Non-pigmented ciliary epithelial cell (primary cell): ENCODE data around the gene PGLYRP2.

Experiments
- DNase-seq: peaks from one replicate; pipeline ENCODE4 v3.0.0-alpha.2; 2010; ENCODE audit warnings: low read depth

PGLYRP2 gene

GRCh38 chr19:15453906-15454860 lies 25.1 kb downstream of the PGLYRP2 start:
- no peak for DNase-seq

GRCh38 chr19:15453091-15453578 lies 26.2 kb downstream of the PGLYRP2 start:
- no peak for DNase-seq

GRCh38 chr19:15452111-15453047 lies 26.9 kb downstream of the PGLYRP2 start:
- peak; percentile 27 for DNase-seq

GRCh38 chr19:15450528-15450890 lies 28.8 kb downstream of the PGLYRP2 start:
- no peak for DNase-seq

DNA sequence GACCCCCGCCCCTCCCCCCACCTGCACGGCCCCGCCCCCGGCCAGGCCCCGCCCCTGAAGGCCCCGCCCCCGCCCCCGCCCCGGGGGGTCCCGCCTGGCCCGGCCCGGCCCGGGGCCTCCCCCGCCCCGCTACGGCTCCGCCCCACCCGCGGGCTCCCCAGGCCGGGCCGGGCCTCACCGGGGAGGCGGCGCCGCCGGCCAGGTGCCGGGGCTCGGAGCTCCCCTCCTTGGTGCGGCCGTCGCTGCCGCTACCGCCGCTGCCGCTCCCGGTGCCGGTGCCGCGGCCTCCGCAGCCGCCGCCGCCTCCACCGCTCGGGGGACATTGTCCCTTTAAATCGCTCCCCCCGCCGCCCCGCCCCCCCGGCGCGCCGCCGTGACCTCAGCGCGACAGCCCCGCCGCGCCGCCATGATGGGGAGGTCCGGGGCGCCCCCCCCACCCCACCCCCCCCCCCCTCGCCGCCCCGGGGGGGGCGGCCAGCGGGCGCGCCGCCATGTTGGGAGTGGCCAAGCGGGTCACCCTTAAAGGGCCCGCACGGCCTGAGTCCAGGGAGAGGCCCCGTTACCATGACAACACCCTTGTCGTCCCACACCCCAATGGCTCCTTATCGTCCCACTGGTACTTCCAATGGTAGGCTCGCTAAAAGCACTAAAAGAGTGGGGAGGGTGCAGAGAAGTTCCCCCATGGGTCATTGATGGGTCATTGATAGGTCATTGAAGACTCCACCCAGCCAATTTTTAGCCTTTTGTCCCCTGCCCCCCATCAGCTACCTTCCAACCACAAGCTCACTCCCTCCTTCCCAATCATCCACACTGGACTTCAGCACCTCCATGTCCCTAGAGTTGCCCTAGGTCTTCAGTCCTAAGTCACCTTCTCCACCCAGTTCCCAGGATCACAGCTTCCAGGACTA lies 29.4 kb downstream of the PGLYRP2 start, which contains the start of gene WIZ:
Gene WIZ, minus strand, starts transcription at position 337 of the 908 bp plus-strand sequence. CDS start 1,649 bp downstream, outside the sequence.
- DNase-seq: no peak

DNA sequence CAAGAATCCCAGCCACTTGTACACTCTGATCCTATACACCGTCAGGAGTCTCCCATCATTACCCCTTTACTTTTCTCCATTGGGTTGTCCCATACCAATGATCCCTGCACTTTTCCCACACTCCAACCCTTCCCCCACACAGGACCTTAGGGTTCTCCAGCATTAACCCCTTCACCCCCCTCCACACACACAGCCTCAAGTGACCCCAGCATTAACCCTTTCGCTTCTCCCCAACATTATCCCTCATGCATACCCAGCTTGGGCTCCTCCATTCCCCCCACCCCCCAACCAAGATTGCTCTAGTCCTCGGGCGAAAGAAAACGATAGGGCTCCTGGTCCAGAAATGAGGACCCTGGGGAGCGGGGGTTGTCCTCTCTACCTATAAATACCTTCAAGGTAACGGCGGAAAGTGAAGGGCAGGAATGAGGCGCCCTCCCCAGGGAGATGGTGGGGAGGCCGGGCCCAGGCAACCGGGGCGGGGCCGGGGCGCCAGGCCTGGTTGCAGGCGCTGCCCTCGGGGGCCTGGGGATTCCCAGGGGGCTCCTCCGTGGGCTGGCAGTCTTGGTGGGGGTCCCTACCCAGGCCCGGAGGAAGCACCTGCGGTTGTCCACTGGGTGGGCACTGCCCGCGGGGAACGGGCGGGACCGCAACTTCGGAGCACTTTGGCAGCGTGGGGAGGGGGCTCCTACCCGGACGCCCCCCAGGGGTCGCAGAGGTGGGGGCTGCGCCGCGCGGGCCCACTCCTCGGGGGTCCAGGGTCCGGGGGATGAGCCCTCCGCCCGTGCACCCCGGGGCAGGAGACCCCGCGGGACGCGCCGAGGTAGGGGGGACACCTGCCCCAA lies 30.3 kb downstream of the PGLYRP2 start:
- DNase-seq: no peak

DNA sequence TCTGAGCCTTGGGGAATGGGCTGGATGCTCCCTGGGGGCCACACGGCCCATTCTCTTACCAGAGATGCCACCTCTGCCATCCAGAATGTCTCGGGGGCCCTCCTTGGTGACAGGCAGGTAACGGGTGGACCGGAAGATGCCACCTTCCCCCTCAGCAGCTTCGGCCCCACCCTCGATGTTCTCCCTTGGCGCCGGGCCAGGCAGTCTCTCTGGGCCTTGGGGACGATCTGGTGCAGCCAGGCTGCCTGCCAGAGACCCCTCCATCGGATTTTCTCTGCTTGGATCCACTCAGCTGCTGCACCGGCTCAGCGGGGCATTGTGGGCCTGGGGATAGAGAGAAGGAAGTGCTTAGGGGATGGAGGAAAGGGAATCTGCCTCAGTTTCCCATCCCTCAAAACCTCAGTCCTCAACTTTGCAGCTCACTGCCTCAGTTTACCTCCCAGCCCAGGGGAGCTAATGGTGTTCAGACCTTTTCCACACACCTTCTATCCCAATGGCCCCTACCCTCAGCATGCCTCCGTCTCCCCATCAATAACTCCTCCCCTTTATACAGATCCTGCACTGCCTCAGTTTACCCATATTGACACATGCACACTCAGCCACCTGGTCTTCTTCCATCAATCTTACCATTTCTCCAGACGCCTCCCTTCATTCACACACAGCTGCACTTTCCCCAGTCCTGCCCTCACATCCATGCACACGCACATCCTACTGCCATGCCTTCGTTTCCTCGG lies 31.1 kb downstream of the PGLYRP2 start:
- DNase-seq: no peak

DNA sequence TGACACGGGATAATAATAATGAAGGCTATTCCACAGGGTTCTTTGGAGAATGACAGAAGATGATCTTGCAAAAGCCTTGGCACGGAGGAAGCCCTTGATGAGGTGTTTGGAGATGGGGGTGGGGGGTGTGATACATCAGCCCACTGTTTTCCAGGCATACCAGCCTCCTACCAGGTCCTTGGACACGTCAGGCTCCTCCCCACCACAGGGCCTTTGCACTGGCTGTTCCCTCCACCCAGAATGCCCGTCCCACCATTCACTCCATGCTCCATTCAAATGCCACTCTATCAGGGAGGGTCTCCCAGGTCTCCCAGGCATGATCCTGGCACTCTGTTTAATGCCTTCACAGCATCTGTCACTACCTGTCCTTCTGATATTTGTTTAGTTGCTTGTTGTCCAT lies 32.2 kb downstream of the PGLYRP2 start:
- no peak for DNase-seq

GRCh38 chr19:15445807-15446376 lies 33.4 kb downstream of the PGLYRP2 start:
- DNase-seq: no peak

GRCh38 chr19:15445227-15445605 lies 34.1 kb downstream of the PGLYRP2 start:
- DNase-seq: no peak

- no peak for DNase-seq
Measured at GRCh38 chr19:15444505-15445226, 34.6 kb downstream of the PGLYRP2 start.

DNA sequence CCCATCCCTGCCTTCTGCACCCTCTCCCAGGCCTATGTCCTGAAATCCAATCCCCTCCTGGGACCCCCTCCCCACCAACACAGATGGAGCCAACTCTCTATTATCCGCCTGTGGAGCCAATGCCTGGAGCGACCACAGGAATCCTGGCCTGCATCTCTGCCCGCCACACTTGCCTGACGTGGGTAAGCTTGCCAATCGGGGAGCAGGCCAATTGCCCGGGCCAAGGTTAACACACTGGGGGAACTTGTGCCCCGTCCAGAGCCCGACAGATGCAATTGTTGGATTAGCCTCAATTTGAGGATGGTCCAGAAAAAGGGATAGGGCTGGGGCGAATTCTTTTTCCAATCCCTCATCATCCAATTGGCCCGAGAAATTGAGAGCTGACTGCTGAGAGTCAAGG lies 35.5 kb downstream of the PGLYRP2 start:
- DNase-seq: no peak

DNA sequence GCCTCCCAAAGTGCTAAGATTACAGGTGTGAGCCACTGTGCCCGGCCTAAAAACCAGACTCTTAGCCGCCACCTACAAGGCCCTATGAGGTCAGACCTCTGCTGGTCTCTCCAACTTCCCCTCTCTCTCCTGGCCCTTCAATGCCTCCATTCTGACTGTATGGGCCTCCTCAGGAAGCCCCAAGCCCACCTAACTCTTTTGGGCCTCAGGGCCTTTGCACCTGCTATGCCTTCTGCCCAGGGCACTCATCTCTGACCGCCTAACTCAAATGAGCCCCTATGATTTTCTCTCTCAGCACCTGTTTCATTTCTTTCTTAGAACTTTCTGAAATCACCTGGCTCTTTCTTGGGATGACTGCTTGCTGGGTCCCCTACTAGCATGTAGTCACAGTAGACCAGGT lies 36.0 kb downstream of the PGLYRP2 start:
- no peak for DNase-seq

DNA sequence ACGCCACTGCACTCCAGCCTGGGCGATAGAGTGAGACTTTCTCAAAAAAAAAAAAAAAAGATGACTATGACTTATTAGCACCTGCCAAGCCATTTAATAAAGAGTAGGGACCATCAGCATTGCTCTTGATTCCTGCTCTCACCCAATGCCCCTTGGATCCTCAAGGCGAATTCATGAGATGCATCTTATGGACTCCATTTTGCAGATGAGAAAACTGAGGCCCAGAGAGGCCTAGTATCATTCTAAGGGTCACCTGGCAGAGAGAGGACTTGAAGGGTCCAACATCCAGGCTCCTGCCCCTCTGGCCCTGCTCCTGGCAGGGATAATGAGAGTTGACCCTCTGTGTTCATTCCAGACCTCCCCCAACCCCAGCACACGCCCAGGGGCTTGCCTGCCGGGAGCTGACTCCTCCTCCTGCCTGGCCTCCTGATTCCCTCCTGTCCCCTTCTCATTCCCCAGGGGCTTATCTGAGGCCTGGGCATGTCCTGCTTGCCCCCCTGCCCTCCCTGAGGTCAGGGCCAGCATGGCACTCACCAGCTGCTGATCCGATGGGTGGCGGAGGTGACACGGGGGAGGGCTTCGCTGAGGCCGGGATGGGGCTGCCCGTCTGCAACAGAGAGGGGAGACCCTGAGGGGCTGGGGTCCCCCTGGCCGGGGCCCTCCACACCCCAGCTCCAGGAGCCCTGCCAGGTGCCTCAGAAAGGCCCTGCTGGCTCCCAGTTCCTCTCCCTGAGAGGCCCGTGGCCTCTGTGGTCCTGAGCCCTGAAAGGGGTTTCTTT lies 37.0 kb downstream of the PGLYRP2 start:
- no peak for DNase-seq

- DNase-seq: no peak
Measured at GRCh38 chr19:15441317-15441716, 38.0 kb downstream of the PGLYRP2 start.

DNA sequence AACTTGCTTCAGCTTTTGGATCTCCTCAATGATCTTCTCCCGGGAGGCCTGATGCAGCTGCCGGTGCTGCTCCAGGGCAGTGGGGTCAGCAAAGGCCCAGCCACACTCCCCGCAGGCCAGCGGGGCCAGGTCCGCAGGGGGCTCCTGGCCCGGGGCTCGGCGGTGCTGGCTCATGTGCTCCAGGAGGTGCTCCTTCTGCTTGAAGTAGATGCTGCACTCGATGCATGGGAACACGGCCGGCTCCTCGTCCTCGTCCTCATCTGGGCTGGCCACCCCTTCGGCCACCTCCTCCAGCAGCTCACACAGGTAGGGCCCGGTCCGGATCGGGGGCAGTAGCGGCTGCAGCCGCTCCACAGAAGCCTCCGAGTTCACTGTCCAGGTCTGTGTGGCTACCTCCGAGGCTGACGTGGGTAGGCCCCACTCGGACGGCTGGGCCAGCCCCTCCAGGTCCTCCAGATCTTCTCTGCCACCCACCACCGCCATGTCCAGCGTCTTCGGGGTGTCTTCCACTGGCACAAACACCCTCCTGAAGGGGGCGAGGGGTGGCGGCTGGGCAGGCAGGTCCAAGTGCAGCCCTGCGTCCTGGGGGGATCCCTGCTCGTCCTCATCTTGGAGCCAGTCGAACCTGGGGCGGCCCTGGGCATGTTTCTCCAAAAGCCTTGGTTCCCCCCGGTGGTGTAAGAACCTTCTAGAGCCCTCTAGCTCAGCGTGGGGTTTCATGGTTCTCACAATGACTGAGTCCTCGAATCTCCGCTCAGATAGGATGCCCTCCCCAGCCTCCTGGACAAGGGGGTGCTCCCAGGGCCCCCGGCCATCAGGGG lies 39.3 kb downstream of the PGLYRP2 start:
- DNase-seq: no peak
